Skin epidermis (tissue), 12 donors: ENCODE results near the gene RPRM.
"Not testable (repeated sequence)": the region's sequence is repeated elsewhere in the genome, so short reads cannot be mapped to it uniquely, and the experiment has no call there.

Experiments used
- H3K27ac ChIP-seq, 21 experiments: fragments of 200-600 bp; sonication (generic) in 11 of 21; one replicate each; pipeline ENCODE4 v1.5.0; 2020; ENCODE audit warnings: mild to moderate bottlenecking in 3 of 21, inconsistent platforms in 2 of 21, moderate library complexity in 2 of 21
- H3K4me3 ChIP-seq, 7 experiments: fragments of 200-600 bp; sonication (generic) in 2 of 7; one replicate each; pipeline ENCODE4 v1.5.0; 2020; ENCODE audit warnings: inconsistent platforms in 2 of 7, mild to moderate bottlenecking in 2 of 7, moderate library complexity in 1 of 7

RPRM gene

DNA sequence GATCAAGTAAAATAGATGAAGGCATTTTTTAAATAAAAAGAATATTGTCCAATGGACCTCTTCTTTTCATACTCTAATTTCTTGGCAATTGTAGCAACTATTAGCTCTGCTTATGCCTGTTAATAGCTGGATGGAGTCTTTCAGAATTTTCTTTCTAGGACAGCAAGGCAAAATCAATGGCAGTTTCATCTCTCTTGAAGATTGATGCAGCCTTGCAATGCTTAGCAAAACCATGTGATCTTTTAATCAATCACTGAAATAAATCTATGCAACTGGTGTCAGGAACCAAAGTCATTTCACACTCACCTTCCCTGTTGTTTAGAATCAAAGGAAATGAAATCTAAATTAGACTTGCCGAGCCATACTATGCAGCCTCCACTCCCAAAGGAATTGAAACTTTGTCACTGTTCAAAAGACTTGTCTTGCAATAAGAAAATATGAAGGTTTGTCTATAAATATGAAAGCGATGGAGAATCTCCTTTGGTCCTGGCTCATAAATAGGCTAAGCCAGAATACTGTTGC is 16.2 kb downstream of the RPRM start:
- no peak overlapping the region for H3K27ac ChIP-seq

DNA sequence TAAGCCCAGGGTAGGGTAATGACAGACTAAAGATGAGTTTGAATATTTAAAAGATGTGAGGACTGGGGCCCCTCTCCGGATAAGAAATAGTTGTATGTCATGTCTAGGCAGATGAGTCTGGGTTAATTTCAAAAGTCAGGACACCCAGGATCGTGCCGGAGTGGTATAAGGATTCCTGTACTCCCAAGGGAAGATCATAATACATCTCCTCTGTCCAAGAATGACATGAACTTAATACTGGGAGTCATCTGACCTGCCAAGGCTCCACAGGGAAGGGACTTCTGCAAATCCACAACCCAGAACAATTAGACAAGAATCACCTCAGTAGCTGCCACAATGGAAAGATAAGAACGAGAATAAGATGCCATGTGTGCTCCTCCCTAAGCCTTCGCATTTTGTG is 17.1 kb downstream of the RPRM start:
- H3K4me3 ChIP-seq: no peak overlapping the region
- H3K27ac ChIP-seq: no peak overlapping the region

More for the DNA sequence above, 16.2 kb downstream of the RPRM start:
- H3K4me3 ChIP-seq: no peak overlapping the region

DNA sequence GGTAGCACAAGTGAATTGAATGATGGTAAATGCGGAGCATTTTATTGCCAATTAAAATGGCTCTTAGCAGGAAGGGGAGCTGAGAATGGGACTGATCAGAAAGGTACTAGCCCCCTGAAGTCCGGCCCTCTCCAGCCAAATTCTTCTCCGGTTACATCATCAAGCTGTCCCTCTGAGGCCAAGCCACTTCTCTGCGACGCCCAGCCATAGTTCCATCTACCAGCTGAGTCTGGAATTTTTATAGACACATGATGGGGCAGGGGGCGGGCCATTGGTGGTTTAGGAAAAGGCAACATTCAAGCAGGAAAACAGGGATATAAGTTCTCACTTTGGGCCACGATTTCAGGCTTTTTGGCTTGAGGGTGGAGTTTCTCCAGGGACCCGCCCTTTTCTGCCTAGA is 22.7 kb downstream of the RPRM start:
- Histone ChIP-seq H3K27ac (no peak overlapping the region), H3K4me3 (no peak overlapping the region)

DNA sequence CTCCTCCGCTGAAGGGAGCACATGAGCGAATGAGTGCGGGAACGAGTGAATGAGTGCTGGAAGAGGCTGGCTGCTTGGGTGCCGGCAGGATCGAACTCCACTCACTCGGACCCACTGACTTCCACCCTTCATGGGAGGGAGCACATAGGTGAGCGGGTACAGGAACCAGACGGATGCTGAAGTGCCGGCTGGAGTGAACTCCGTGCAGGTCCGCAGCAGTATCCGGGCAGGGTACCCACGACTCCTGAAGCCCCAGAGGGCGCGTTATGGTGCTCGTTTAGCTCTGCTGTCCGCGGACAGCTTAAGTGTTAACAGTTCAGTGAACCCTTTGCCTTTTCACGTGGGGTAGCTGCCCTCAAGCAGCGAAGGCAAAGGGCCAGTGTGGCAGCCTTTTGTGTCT is 23.2 kb downstream of the RPRM start:
- Histone ChIP-seq H3K27ac (no peak overlapping the region), H3K4me3 (no peak overlapping the region)

DNA sequence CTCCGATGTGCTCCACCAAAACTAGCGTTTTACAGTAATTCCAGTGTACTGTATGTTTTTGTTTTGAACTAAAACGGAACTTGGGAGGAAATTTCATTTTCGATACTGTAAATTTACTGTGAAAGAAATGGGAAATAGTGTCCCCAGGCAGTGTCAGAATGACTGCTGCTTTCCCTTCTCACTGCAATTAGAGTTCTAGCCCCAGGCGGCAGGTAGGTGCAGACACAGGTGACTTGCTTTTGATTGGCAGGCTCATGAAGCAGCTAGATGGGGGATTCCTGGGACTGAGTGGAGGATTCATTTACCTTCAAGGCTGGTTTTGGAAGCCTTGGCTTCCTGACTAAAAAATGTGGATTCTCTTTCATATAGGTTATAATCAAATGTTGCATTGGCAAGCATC is 27.0 kb downstream of the RPRM start:
- no peak overlapping the region for H3K27ac ChIP-seq

DNA sequence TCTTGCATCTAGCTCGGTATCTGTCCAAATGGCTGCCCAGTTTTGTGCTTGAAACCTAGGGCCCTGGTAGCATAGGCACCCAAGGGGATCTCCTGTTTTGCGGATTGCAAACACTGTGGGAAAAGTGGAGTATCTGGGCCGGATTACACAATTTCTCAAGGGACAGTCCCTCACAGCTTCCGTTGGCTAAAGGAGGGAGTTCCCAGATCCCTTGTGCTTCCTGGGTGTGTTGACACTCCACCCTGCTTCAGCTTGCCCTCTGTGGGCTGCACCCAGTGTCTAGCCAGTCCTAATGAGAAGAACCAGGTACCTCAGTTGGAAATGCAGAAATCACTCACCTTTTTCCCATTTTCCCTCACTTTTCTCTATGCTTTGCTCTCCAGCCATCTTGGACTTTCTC is 35.5 kb downstream of the RPRM start:
- H3K27ac ChIP-seq: no peak overlapping the region
- no peak overlapping the region for H3K4me3 ChIP-seq

More for the DNA sequence above, 27.0 kb downstream of the RPRM start:
- H3K4me3 ChIP-seq: no peak overlapping the region

DNA sequence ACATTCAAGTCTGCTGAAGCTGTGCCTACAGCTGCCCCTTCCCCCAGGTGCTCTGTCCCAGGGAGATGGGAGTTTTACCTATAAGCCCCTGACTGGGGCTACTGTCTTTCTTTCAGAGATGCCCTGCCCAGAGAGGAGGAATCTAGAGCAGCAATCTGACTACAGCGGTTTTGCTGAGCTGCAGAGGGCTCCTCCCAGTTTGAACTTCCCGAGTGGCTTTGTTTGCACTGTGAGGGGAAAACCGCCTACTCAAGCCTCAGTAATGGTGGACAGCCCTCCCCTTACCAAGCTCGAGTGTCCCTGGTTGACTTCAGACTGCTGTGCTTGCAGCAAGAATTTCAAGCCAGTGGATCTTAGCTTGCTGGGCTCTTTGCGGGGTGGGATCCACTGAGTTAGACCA is 35.9 kb downstream of the RPRM start:
- H3K4me3 ChIP-seq, H3K27ac ChIP-seq: not testable (repeated sequence)

DNA sequence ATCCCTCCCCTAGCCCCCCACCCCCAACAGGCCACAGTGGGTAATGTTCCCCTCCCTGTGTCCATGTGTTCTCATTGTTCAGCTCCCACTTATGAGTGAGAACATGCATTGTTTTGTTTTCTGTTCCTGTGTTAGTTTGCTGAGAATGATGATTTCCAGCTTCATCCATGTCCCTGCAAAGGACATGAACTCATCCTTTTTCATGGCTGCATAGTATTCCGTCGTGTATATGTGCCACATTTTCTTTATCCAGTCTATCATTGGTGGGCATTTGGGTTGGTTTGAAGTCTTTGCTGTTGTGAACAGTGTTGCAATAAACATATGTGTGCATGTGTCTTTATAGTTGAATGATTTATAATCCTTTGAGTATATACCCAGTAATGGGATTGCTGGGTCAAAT is 38.5 kb downstream of the RPRM start:
- H3K27ac ChIP-seq: not testable (repeated sequence)

DNA sequence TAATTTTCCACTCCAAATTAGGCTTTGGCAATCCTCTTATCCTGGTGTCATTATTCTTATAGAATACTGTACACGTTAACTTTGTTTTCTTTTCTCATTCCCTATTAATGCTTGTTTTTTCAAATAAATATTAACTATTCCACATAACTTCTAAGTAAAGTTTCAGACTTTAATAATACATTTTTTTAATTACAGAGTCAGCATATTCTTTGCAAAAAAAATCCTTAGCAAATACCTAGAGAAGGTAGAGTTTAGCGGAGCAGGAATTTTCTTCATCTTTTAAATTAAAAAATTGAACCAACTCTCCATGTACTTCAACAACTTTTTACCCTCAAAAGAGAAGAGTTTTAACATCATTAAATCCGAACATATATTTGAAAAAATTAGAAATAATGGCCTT is 45.2 kb downstream of the RPRM start:
- Histone ChIP-seq H3K27ac (no peak overlapping the region), H3K4me3 (no peak overlapping the region)

More for the DNA sequence above, 38.5 kb downstream of the RPRM start:
- not testable (repeated sequence) for H3K4me3 ChIP-seq

DNA sequence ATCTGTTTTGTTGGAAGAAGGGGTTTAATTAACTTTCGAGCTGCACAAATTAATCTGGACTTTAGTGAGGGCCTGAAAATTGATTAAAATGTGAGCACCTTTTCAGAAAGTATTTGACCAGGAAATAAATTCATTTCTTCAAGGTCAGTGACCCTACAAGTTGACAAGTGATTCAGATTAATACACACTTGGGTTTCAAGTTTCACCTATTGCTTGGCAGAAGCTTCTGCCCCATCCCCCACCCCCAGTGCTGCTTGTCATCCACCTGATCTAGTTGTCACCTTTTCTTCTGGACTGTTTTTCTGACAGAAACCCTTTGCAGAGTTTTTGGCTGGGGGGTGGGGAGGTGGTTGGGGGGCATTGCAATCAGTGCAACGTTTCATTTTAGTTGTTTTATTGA is 46.2 kb downstream of the RPRM start:
- H3K4me3 ChIP-seq: no peak overlapping the region
- H3K27ac ChIP-seq: no peak overlapping the region

DNA sequence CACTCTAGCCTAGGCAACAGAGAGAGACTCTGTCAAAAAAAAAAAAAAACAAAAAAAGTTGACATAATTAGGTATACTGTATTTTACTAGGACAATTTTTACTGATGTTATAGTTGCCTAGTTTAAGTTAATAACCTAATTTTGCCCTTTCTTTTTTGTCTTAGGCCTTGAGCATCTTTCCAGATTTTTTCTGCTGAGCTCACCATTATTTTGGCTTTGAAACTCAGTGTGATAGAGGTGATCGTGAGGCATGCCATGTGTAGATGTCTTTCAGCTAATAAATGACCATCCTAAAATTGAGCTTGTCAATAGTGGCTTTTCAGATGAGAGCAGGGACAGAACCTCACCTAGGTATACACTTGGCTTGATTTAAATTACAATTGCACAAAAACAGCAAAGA is 47.4 kb downstream of the RPRM start:
- Histone ChIP-seq H3K4me3 (no peak overlapping the region), H3K27ac (no peak overlapping the region)
